ENCODE measurements around the gene LYST. TPM values are rescaled to one million over a fixed set of nuclear protein-coding genes. Genes with fewer than 3 reads are reported as not detected.

Gene LYST
- total RNA-seq, 1 experiment from 2014 or later, result 8.1 TPM

GRCh38 chr1:235902677-235903542, 36.2 kb upstream of the LYST start:
- H3K27ac ChIP-seq, result peak overlapping the region; percentile 66

DNA sequence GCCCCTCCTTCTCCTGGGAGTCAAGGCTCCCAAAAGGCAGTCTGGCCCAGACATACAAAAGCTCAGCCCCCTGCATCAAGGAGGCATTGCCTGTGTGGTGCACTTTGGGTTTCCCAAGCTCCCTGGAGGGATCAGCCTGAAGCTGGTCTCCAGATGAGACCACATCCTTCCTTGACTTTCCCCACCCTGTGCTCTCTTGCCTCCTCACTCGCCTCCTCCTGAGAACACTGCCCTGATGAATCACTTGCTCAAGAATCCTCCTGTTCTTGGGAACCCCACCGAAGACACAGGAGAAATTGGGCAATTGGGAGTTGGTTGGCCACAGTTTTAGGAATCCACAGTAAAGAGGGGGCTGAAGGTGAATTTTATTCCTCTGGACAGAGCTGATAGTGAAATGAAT, 34.8 kb upstream of the LYST start:
- Histone ChIP-seq H3K27ac (peak overlapping the region; percentile 20; the same call in 1 of the 2 replicates), H3K9me3 (replicated peaks) (no peaks in the 10 kb centered on the region), H3K36me3 (no peaks in the 10 kb centered on the region), H3K27me3 (replicated peaks) (no peaks in the 10 kb centered on the region), H3K4me1 (replicated peaks) (peaks cover 42% of the 10 kb centered on the region), H3K4me3 (no peak overlapping the region)
- DNase-seq (ENCODE audit: low read depth in 1 of 2, low spot score in 2 of 2), result peak in 1 of 2 experiments; percentile 19

More at GRCh38 chr1:235902677-235903542, 36.2 kb upstream of the LYST start:
- H3K9me3 ChIP-seq (replicated peaks), result no peaks in the 10 kb centered on the region
- no peaks in the 10 kb centered on the region for H3K36me3 ChIP-seq
- peak; percentile 96 to 98 for DNase-seq (ENCODE audit: low read depth in 1 of 2, low spot score in 2 of 2)
- H3K4me1 ChIP-seq (replicated peaks), result peaks cover 41% of the 10 kb centered on the region
- H3K27me3 ChIP-seq (replicated peaks), result no peaks in the 10 kb centered on the region
- H3K4me3 ChIP-seq, result no peak overlapping the region

DNA sequence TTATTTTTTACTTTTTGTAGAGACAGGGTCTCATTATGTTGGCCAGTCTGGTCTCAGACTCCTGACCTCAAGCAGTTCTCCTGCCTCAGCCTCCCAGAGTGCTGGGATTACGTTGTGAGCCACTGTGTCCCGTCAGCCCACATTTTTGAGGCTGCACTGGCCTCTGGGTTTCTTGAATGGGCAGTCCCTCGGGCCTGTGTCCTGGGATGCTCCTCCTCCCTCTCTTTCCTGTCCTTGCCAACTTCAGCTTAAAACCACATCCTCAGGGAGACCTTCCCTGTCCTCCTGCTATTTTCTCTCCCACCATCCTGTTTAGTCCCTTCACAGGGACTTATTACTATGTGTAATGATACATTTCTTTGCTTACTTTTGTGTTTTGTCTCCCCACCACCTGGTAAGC, 31.4 kb upstream of the LYST start:
- no peak overlapping the region for H3K27ac ChIP-seq
- H3K36me3 ChIP-seq, result no peaks in the 10 kb centered on the region
- H3K4me1 ChIP-seq (replicated peaks), result peaks cover 34% of the 10 kb centered on the region
- H3K9me3 ChIP-seq (replicated peaks), result no peaks in the 10 kb centered on the region
- DNase-seq (ENCODE audit: low read depth in 1 of 2, low spot score in 2 of 2), result peak in 1 of 2 experiments; percentile 19
- H3K4me3 ChIP-seq, result no peak overlapping the region
- H3K27me3 ChIP-seq (replicated peaks), result no peaks in the 10 kb centered on the region

GRCh38 chr1:235893840-235894239, 27.1 kb upstream of the LYST start:
- no peaks in the 10 kb centered on the region for H3K27me3 ChIP-seq (replicated peaks)
- H3K4me3 ChIP-seq, result no peak overlapping the region
- no peak for DNase-seq (ENCODE audit: low read depth in 1 of 2, low spot score in 2 of 2)
- peaks cover 6% of the 10 kb centered on the region for H3K4me1 ChIP-seq (replicated peaks)
- no peaks in the 10 kb centered on the region for H3K36me3 ChIP-seq
- no peak overlapping the region for H3K27ac ChIP-seq
- no peaks in the 10 kb centered on the region for H3K9me3 ChIP-seq (replicated peaks)

DNA sequence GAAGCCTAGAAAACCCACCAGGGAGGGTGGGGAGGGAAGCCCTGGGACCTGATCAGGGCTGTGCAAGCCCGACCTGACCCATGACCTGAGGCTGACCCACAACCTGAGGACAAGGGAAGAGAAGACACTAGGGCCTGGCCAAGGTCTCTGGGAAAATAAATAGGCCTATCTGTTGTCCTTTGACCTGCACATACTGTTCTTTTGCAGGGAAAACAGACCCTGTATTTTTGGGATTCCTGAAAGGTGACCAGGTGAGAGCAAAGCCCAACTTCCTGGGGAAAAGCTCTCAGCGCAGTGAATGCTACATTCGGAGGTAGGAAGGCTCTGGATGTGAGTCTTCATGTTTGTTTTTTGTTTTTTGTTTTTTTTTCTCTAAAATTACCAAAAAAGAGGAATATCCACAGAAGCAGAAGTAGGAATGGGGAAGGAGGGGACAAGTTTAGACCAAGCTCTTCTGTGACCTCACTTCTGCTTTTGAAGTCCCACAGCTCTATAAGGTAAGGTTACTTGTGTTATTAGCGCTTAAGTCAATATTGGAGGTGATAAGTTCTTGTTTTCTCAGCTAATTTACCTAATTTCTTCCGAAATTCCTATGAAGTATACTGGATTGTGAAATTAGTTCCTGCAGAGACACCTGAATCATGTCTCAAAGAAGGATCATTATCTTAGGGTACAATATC, 26.2 kb upstream of the LYST start:
- H3K4me3 ChIP-seq, result no peak overlapping the region
- peaks cover under 1% of the 10 kb centered on the region for H3K4me1 ChIP-seq (replicated peaks)
- H3K9me3 ChIP-seq (replicated peaks), result no peaks in the 10 kb centered on the region
- no peak overlapping the region for H3K27ac ChIP-seq
- DNase-seq (ENCODE audit: low read depth in 1 of 2, low spot score in 2 of 2), result no peak
- no peaks in the 10 kb centered on the region for H3K27me3 ChIP-seq (replicated peaks)
- no peaks in the 10 kb centered on the region for H3K36me3 ChIP-seq

- Histone ChIP-seq H3K9me3 (replicated peaks) (no peaks in the 10 kb centered on the region), H3K36me3 (no peaks in the 10 kb centered on the region), H3K27ac (no peak overlapping the region), H3K4me1 (replicated peaks) (no peaks in the 10 kb centered on the region), H3K27me3 (replicated peaks) (no peaks in the 10 kb centered on the region), H3K4me3 (no peak overlapping the region)
- DNase-seq (ENCODE audit: low read depth in 1 of 2, low spot score in 2 of 2), result no peak
Observed at GRCh38 chr1:235892202-235892601, 25.5 kb upstream of the LYST start.

GRCh38 chr1:235888119-235888643, 21.5 kb upstream of the LYST start:
- peaks cover 7% of the 10 kb centered on the region for H3K4me1 ChIP-seq (replicated peaks)
- H3K27me3 ChIP-seq (replicated peaks), result no peaks in the 10 kb centered on the region
- no peaks in the 10 kb centered on the region for H3K36me3 ChIP-seq
- no peak overlapping the region for H3K4me3 ChIP-seq
- H3K9me3 ChIP-seq (replicated peaks), result no peaks in the 10 kb centered on the region
- no peak overlapping the region for H3K27ac ChIP-seq
- DNase-seq (ENCODE audit: low read depth in 1 of 2, low spot score in 2 of 2), result no peak

- peaks cover 12% of the 10 kb centered on the region for H3K4me1 ChIP-seq (replicated peaks)
- no peaks in the 10 kb centered on the region for H3K9me3 ChIP-seq (replicated peaks)
- DNase-seq (ENCODE audit: low read depth in 1 of 2, low spot score in 2 of 2), result no peak
- H3K27ac ChIP-seq, result no peak overlapping the region
- no peak overlapping the region for H3K4me3 ChIP-seq
- H3K27me3 ChIP-seq (replicated peaks), result no peaks in the 10 kb centered on the region
- H3K36me3 ChIP-seq, result no peaks in the 10 kb centered on the region
Observed at GRCh38 chr1:235887676-235888075, 21.0 kb upstream of the LYST start.

GRCh38 chr1:235885655-235886262, 19.1 kb upstream of the LYST start:
- Histone ChIP-seq H3K27ac (no peak overlapping the region), H3K4me3 (no peak overlapping the region), H3K9me3 (replicated peaks) (no peaks in the 10 kb centered on the region), H3K27me3 (replicated peaks) (no peaks in the 10 kb centered on the region), H3K4me1 (replicated peaks) (peaks cover 15% of the 10 kb centered on the region), H3K36me3 (no peaks in the 10 kb centered on the region)
- no peak for DNase-seq (ENCODE audit: low read depth in 1 of 2, low spot score in 2 of 2)

DNA sequence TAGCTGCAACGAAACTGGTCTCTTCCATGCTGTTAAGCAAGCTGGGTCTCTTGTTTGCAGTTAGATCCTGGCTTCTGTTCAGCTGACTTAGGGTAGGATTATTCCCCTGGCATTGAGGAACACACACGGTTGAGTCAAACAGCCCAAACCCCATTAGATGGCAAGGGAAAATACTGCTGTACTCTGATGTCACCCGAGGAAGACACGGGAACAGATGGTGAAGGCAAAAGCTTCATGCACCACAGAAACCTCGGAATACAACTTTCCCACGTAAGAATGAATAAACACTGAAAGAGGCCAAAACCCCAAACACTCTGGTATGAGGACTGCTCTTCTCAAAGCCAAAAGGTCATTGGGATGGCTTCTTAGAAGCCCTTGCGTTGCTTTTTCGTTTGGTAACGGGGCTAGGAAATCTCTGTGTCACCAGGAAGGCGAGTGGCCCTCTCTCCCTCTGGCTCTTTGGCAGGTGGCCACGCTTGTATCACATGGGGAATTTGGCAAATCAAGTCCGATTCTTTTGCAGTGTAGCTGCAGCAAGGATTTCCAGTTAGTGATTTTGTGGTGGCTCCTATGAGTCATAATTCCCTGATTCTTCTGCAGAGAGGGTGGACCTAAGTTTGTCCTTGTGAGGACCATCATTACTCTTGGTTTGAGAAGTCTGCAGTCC, 16.7 kb upstream of the LYST start:
- H3K27ac ChIP-seq, result peak overlapping the region; percentile 17
- peak; percentile 81 to 86 for DNase-seq (ENCODE audit: low read depth in 1 of 2, low spot score in 2 of 2)

GRCh38 chr1:235882816-235883215, 16.1 kb upstream of the LYST start:
- peaks cover 15% of the 10 kb centered on the region for H3K4me1 ChIP-seq (replicated peaks)
- DNase-seq (ENCODE audit: low read depth in 1 of 2, low spot score in 2 of 2), result no peak
- H3K27ac ChIP-seq, result peak overlapping the region; percentile 17; the same call in 1 of the 2 replicates
- no peaks in the 10 kb centered on the region for H3K27me3 ChIP-seq (replicated peaks)
- H3K4me3 ChIP-seq, result no peak overlapping the region
- H3K36me3 ChIP-seq, result no peaks in the 10 kb centered on the region
- no peaks in the 10 kb centered on the region for H3K9me3 ChIP-seq (replicated peaks)

More for the DNA sequence above, 16.7 kb upstream of the LYST start:
- H3K36me3 ChIP-seq, result no peaks in the 10 kb centered on the region
- H3K27me3 ChIP-seq (replicated peaks), result no peaks in the 10 kb centered on the region
- H3K4me3 ChIP-seq, result no peak overlapping the region
- no peaks in the 10 kb centered on the region for H3K9me3 ChIP-seq (replicated peaks)
- H3K4me1 ChIP-seq (replicated peaks), result peaks cover 15% of the 10 kb centered on the region

GRCh38 chr1:235881930-235882700, 15.4 kb upstream of the LYST start:
- Histone ChIP-seq H3K27ac (no peak overlapping the region), H3K9me3 (replicated peaks) (no peaks in the 10 kb centered on the region), H3K4me1 (replicated peaks) (peaks cover 15% of the 10 kb centered on the region), H3K4me3 (no peak overlapping the region), H3K36me3 (no peaks in the 10 kb centered on the region), H3K27me3 (replicated peaks) (no peaks in the 10 kb centered on the region)
- no peak for DNase-seq (ENCODE audit: low read depth in 1 of 2, low spot score in 2 of 2)

Data from SJSA1 (cell line).